GM12878 (cell line): Measurements from ENCODE around the gene RRM2. TPM values are rescaled to one million over a fixed set of nuclear protein-coding genes. Genes with fewer than 3 reads are reported as not detected.

Source experiments
- ATF7 ChIP-seq: fragments of 450-650 bp; IDR thresholded peaks from 2 replicates; pipeline ENCODE4 v1.6.1; 2016; ENCODE audit warnings: low read depth, mild to moderate bottlenecking
- BCL11A ChIP-seq: IDR thresholded peaks from 2 replicates; pipeline ENCODE4 v1.6.1; 2011; ENCODE audit warnings: low read depth, low read length
- BCL3 ChIP-seq: IDR thresholded peaks from 2 replicates; pipeline ENCODE4 v1.6.1; 2011; ENCODE audit warnings: borderline replicate concordance, low read depth, mild to moderate bottlenecking, moderate library complexity, low read length; ENCODE audit not compliant: insufficient read depth, poor library complexity, severe bottlenecking
- BMI1 ChIP-seq: fragments of 450-650 bp; IDR thresholded peaks from 2 replicates; pipeline ENCODE4 v1.6.1; 2016; ENCODE audit warnings: mild to moderate bottlenecking, moderate library complexity, borderline replicate concordance
- CHD1 ChIP-seq: IDR thresholded peaks from 2 replicates; pipeline ENCODE4 v1.6.1; 2012; ENCODE audit warnings: low read depth, low read length, improper control_type of control experiment
- CUX1 ChIP-seq: IDR thresholded peaks from 2 replicates; pipeline ENCODE4 v1.6.1; 2012; ENCODE audit warnings: improper control_type of control experiment, low read depth, low read length; ENCODE audit not compliant: insufficient replicate concordance
- E2F8 ChIP-seq: fragments of 450-650 bp; IDR thresholded peaks from 2 replicates; pipeline ENCODE4 v1.6.1; 2018; ENCODE audit warnings: mild to moderate bottlenecking, low read depth, moderate library complexity; ENCODE audit not compliant: partially characterized antibody
- HDGF ChIP-seq: fragments of 450-650 bp; IDR thresholded peaks from 2 replicates; pipeline ENCODE4 v1.6.1; 2016; ENCODE audit warnings: antibody characterized with exemption
- IRF3 ChIP-seq: fragments of 450-650 bp; IDR thresholded peaks from 2 replicates; pipeline ENCODE4 v1.6.1; 2014; ENCODE audit warnings: mild to moderate bottlenecking
- MAX ChIP-seq: IDR thresholded peaks from 2 replicates; pipeline ENCODE4 v1.6.1; 2012; ENCODE audit warnings: low read depth, low read length, improper control_type of control experiment
- RFX5 ChIP-seq: IDR thresholded peaks from 2 replicates; pipeline ENCODE4 v1.6.1; 2011; ENCODE audit warnings: low read depth, low read length, improper control_type of control experiment
- SMC3 ChIP-seq: IDR thresholded peaks from 2 replicates; pipeline ENCODE4 v1.6.1; 2011; ENCODE audit warnings: low read length, improper control_type of control experiment, borderline replicate concordance
- TCF7 ChIP-seq: IDR thresholded peaks from 2 replicates; pipeline ENCODE4 v1.6.1; 2014; ENCODE audit warnings: antibody characterized with exemption, borderline replicate concordance
- ZNF687 ChIP-seq: fragments of 450-650 bp; IDR thresholded peaks from 2 replicates; pipeline ENCODE4 v1.6.1; 2017; ENCODE audit warnings: mild to moderate bottlenecking, moderate library complexity
- polyA plus RNA-seq, 11 experiments: library from polyadenylated mRNA; depleted of rRNA in 4 of 11; unstranded in 6 of 11; stranded (reverse) in 5 of 11; fragments of >200 nt; fragmentation: Nextera tagmentation in 4 of 11; fragmentation: Illumina TruSeq in 1 of 11; extraction: Ambion mirVana in 4 of 11; extraction: Trizol in 1 of 11; gene quantifications; 1 replicate in 1 of 11; 2 replicates in 10 of 11; pipeline versions ENCODE4 v1.2.1 to v1.2.3, GENCODE V29; 2011 to 2016; ENCODE audit warnings: inconsistent platforms in 2 of 11, missing spikeins in 2 of 11, low read depth in 1 of 11
- total RNA-seq, 4 experiments: library from RNA; depleted of rRNA in 3 of 4; stranded (reverse); fragments of >200 nt in 3 of 4; fragmentation: Illumina TruSeq in 1 of 4; extraction: Trizol in 1 of 4; gene quantifications; 2 replicates each; pipeline versions ENCODE4 v1.2.1 to v1.2.3, GENCODE V29; 2013 to 2021

The RRM2 gene
- total and polyA plus RNA-seq, 10 of the 15 experiments (the other 5 are each of a cell fraction or from before 2014, with no cell fraction given), result 54.4 to 771 (median 159) TPM

GRCh38 chr2:10075571-10076209 is 46.8 kb upstream of the RRM2 start (continued):
- TF ChIP-seq ZNF687 (no peak), ATF7 (no peak), MAX (no peak), IRF3 (no peak), BCL11A (no peak), TCF7 (no peak), SMC3 (no peak), E2F8 (no peak), HDGF (no peak), CHD1 (no peak), CUX1 (no peak), RFX5 (no peak), BMI1 (no peak), BCL3 (no peak)
